ENCODE results near the gene ARL4A. TPM values are rescaled to one million over a fixed set of nuclear protein-coding genes. Genes with fewer than 3 reads are reported as not detected.
A peak's percentile ranks its signal among the peaks of the same experiment; 100 is the strongest.

ARL4A gene
- polyA plus RNA-seq (2013), result 16.3 and 16.6 TPM in 2 replicates

DNA sequence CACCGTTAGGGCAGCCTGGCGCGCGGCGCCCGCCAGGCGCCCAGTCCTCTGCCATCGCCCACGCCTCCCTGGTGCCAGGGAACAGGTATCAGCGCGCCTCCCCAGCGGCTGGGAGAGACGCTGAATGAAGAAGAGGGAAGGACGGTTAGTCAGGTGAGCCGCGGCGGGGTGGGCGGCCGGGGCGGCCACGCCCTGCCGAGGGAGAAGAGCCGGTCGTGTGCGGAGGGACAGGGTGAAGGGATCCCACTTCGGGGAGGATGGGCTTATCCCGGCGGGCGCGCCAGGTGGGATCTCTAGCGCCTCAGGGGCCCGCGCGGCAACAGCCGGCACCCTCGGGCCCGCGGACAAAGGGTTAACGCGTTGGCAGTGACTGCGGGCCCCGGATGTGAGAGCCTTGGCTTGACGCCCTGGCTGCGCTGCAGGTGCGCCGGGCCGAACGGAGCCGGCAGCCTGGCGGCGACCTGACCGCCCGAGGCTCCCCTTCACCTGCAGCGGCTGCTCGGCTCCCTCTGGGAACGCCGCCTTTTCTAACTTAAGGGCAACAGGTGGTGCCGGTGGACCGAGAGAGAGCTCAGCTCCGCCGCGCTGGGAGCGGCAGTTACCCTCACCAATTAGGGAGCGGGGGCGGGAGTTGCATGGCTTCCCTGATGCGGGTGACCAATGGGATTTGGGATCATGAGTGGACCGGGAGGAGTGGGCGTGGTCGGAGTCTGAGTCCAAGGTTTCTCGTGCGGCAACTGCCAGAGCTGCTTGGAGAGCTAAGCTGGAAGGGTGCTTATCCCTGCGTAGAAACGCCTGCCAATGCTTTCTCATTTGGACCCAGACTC lies at the start of gene ARL4A:
Gene ARL4A, plus strand, starts transcription at position 743 of the 827 bp plus-strand sequence. CDS start 622 bp downstream, outside the sequence.
- Histone ChIP-seq H3K4me1 (ENCODE audit: control insufficient read depth in 1 of 2, insufficient read depth in 2 of 2, low read length in 2 of 2) (peaks cover 3 to 4% of the 10 kb centered on the region in 2 experiments), H2AFZ (ENCODE audit: insufficient read depth, low read length, poor library complexity) (peak within 1 kb of the TSS; percentile 89)
- no CpG with 5 or more reads among the region's 73 CpGs for WGBS (ENCODE audit: extremely low coverage, insufficient coverage, insufficient read length)

DNA sequence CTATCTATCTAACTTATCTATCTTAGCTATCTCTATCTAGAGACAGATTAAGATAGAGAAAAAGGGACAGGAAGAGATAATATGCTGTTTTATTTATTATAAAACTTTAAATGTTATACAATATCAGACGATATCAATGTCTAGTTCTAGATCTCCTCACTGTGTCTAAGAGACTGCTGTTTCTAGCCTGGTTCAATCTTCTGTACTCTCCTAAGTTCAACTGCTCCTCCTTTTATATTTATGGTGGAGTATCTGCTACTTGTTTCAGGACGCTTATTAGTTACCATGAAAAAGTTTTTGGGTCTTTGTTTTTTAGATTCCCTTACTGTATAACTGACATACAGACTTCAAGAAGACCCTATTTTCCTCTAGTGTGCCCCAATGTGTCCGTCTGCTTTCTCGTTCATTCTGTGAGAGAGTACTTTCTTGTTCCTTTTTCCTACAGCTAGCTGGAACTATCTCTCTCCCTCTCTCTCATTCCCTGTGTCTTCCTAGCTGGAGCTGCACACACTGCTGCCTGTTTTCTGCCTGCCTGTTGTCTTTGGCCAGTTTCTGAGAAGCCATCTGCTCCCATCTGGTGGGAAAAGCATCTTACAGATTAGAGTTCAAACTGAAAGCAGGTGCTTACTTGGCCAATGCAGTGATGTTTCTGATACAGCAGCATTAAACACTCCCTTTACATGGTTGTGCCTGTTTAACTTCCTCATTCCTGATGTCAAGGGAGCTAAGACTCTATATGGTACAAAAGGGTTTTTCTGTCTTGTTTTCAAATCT lies 49.4 kb upstream of the ARL4A start:
- Histone ChIP-seq H2BK5ac (ENCODE audit: low read depth, low read length, poor library complexity) (no peak overlapping the region), H4K12ac (ENCODE audit: low read depth, low read length) (no peak overlapping the region), H3K18ac (ENCODE audit: low read length) (no peak overlapping the region), H3K9me3 (ENCODE audit: insufficient read depth, low read depth, low read length) (no peaks in the 10 kb centered on the region), H3K36me3 (ENCODE audit: control insufficient read depth in 1 of 2, insufficient read depth in 2 of 2, low read length in 2 of 2) (no peaks in the 10 kb centered on the region), H2AFZ (ENCODE audit: insufficient read depth, low read length, poor library complexity) (no peak overlapping the region), H3K9ac (ENCODE audit: low read length) (no peak overlapping the region), H3K79me1 (ENCODE audit: low read length) (peaks cover 1% of the 10 kb centered on the region), H2BK120ac (ENCODE audit: insufficient read depth, low read length, poor library complexity) (no peak overlapping the region), H3K79me2 (ENCODE audit: control insufficient read depth, insufficient read depth, low read length, poor library complexity) (no peaks in the 10 kb centered on the region), H3K4me3 (ENCODE audit: low read depth, low read length) (no peak overlapping the region), H3K14ac (ENCODE audit: low read length) (no peak overlapping the region), H3K27me3 (ENCODE audit: insufficient read depth, low read length) (no peaks in the 10 kb centered on the region), H3K4me1 (ENCODE audit: control insufficient read depth in 1 of 2, insufficient read depth in 2 of 2, low read length in 2 of 2) (peaks cover 0 to 2% of the 10 kb centered on the region in 2 experiments), H4K8ac (ENCODE audit: low read depth, low read length) (no peak overlapping the region), H3K23ac (ENCODE audit: low read length) (no peak overlapping the region), H3K27ac (ENCODE audit: low read depth, low read length) (no peak overlapping the region), H3K4ac (ENCODE audit: low read depth, low read length) (no peak overlapping the region), H4K91ac (ENCODE audit: low read depth, low read length) (no peak overlapping the region), H2BK12ac (ENCODE audit: low read length) (no peak overlapping the region), H3K4me2 (ENCODE audit: low read length) (no peak overlapping the region), H2AK5ac (ENCODE audit: low read length) (no peak overlapping the region)
- DNase-seq, result no peak
- no CpG with 5 or more reads among the region's 4 CpGs for WGBS (ENCODE audit: extremely low coverage, insufficient coverage, insufficient read length)

More for the DNA sequence above, at the start of gene ARL4A:
- DNase-seq, result peak; percentile 99
- peak within 1 kb of the TSS; percentile 93 for H4K12ac ChIP-seq (ENCODE audit: low read depth, low read length)
- H3K9me3 ChIP-seq (ENCODE audit: insufficient read depth, low read depth, low read length), result no peaks in the 10 kb centered on the region
- peak within 1 kb of the TSS; percentile 29 for H2BK5ac ChIP-seq (ENCODE audit: low read depth, low read length, poor library complexity)
- H3K79me1 ChIP-seq (ENCODE audit: low read length), result peaks cover 7% of the 10 kb centered on the region
- H4K8ac ChIP-seq (ENCODE audit: low read depth, low read length), result peak within 1 kb of the TSS; percentile 93
- no peak within 1 kb of the TSS for H2AK5ac ChIP-seq (ENCODE audit: low read length)
- H3K27ac ChIP-seq (ENCODE audit: low read depth, low read length), result peak within 1 kb of the TSS; percentile 60
- no peaks in the 10 kb centered on the region for H3K36me3 ChIP-seq (ENCODE audit: control insufficient read depth in 1 of 2, insufficient read depth in 2 of 2, low read length in 2 of 2)
- peak within 1 kb of the TSS; percentile 93 for H3K4me3 ChIP-seq (ENCODE audit: low read depth, low read length)
- peak within 1 kb of the TSS; percentile 77 for H2BK120ac ChIP-seq (ENCODE audit: insufficient read depth, low read length, poor library complexity)
- peak within 1 kb of the TSS; percentile 29 for H2BK12ac ChIP-seq (ENCODE audit: low read length)
- peak within 1 kb of the TSS; percentile 92 for H3K14ac ChIP-seq (ENCODE audit: low read length)
- H3K4me2 ChIP-seq (ENCODE audit: low read length), result peak within 1 kb of the TSS; percentile 67
- peak within 1 kb of the TSS; percentile 91 for H3K18ac ChIP-seq (ENCODE audit: low read length)
- H4K91ac ChIP-seq (ENCODE audit: low read depth, low read length), result peak within 1 kb of the TSS; percentile 68
- H3K23ac ChIP-seq (ENCODE audit: low read length), result no peak within 1 kb of the TSS
- peaks cover 2% of the 10 kb centered on the region for H3K79me2 ChIP-seq (ENCODE audit: control insufficient read depth, insufficient read depth, low read length, poor library complexity)
- H3K4ac ChIP-seq (ENCODE audit: low read depth, low read length), result peak within 1 kb of the TSS; percentile 44
- H3K9ac ChIP-seq (ENCODE audit: low read length), result peak within 1 kb of the TSS; percentile 73
- H3K27me3 ChIP-seq (ENCODE audit: insufficient read depth, low read length), result no peaks in the 10 kb centered on the region

GRCh38 chr7:12638851-12639456 lies 48.5 kb upstream of the ARL4A start:
- no peak overlapping the region for H4K8ac ChIP-seq (ENCODE audit: low read depth, low read length)
- no peak overlapping the region for H2BK5ac ChIP-seq (ENCODE audit: low read depth, low read length, poor library complexity)
- H3K9ac ChIP-seq (ENCODE audit: low read length), result no peak overlapping the region
- H3K36me3 ChIP-seq (ENCODE audit: control insufficient read depth in 1 of 2, insufficient read depth in 2 of 2, low read length in 2 of 2), result no peaks in the 10 kb centered on the region
- H3K4me1 ChIP-seq (ENCODE audit: control insufficient read depth in 1 of 2, insufficient read depth in 2 of 2, low read length in 2 of 2), result peaks cover 0 to 2% of the 10 kb centered on the region in 2 experiments
- H2BK12ac ChIP-seq (ENCODE audit: low read length), result no peak overlapping the region
- WGBS (ENCODE audit: extremely low coverage, insufficient coverage, insufficient read length), result no CpG with 5 or more reads among the region's 6 CpGs
- H3K4ac ChIP-seq (ENCODE audit: low read depth, low read length), result no peak overlapping the region
- no peak overlapping the region for H4K91ac ChIP-seq (ENCODE audit: low read depth, low read length)
- no peak overlapping the region for H2BK120ac ChIP-seq (ENCODE audit: insufficient read depth, low read length, poor library complexity)
- no peaks in the 10 kb centered on the region for H3K79me2 ChIP-seq (ENCODE audit: control insufficient read depth, insufficient read depth, low read length, poor library complexity)
- no peak overlapping the region for H4K12ac ChIP-seq (ENCODE audit: low read depth, low read length)
- H3K14ac ChIP-seq (ENCODE audit: low read length), result no peak overlapping the region
- no peaks in the 10 kb centered on the region for H3K9me3 ChIP-seq (ENCODE audit: insufficient read depth, low read depth, low read length)
- no peak overlapping the region for H3K27ac ChIP-seq (ENCODE audit: low read depth, low read length)
- no peak overlapping the region for H3K23ac ChIP-seq (ENCODE audit: low read length)
- H3K27me3 ChIP-seq (ENCODE audit: insufficient read depth, low read length), result no peaks in the 10 kb centered on the region
- H2AK5ac ChIP-seq (ENCODE audit: low read length), result no peak overlapping the region
- H3K79me1 ChIP-seq (ENCODE audit: low read length), result peaks cover 1% of the 10 kb centered on the region
- no peak overlapping the region for H3K4me2 ChIP-seq (ENCODE audit: low read length)
- no peak overlapping the region for H3K18ac ChIP-seq (ENCODE audit: low read length)
- DNase-seq, result peak in 1 of 2 donors; percentile 90
- H2AFZ ChIP-seq (ENCODE audit: insufficient read depth, low read length, poor library complexity), result no peak overlapping the region
- no peak overlapping the region for H3K4me3 ChIP-seq (ENCODE audit: low read depth, low read length)

DNA sequence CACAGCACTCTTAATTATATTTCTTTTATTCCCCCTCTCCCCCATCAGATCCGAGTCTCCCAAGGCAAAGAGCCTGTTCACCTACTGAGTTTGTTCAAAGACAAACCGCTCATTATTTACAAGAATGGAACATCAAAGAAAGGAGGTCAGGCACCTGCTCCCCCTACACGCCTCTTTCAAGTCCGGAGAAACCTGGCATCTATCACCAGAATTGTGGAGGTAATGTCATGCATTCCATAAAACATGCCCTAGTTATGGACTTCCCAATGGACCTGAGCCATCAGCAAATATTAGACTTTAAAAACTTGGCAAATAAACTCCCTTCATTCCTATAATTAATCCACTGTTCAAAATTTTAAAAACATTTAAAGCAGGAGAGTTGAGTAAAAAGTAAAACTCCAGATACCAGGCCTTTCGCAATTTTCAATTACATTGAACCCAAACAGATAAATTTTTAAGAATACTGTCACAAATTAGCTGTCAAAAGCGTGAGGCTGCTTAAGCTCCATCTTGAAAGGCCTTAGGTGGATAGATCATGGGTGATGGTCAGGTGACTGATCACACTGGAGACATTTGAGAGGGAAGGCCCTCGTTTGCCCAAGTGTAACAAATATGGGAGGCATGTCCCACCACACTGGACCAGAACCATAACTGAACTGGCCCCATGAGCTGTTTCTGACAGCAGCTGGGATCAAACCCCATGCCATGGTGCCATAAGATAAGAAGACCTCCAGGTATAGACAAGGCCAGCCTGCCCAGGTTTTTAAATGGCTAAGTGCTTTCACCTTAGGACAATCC lies 46.9 kb upstream of the ARL4A start:
- Histone ChIP-seq H3K4me1 (ENCODE audit: control insufficient read depth in 1 of 2, insufficient read depth in 2 of 2, low read length in 2 of 2) (peaks cover 0 to 2% of the 10 kb centered on the region in 2 experiments), H3K4me2 (ENCODE audit: low read length) (no peak overlapping the region), H4K12ac (ENCODE audit: low read depth, low read length) (no peak overlapping the region), H3K79me2 (ENCODE audit: control insufficient read depth, insufficient read depth, low read length, poor library complexity) (no peaks in the 10 kb centered on the region), H2AK5ac (ENCODE audit: low read length) (no peak overlapping the region), H3K36me3 (ENCODE audit: control insufficient read depth in 1 of 2, insufficient read depth in 2 of 2, low read length in 2 of 2) (no peaks in the 10 kb centered on the region), H4K8ac (ENCODE audit: low read depth, low read length) (no peak overlapping the region), H3K4ac (ENCODE audit: low read depth, low read length) (no peak overlapping the region), H3K79me1 (ENCODE audit: low read length) (peaks cover 1% of the 10 kb centered on the region), H3K14ac (ENCODE audit: low read length) (no peak overlapping the region), H3K4me3 (ENCODE audit: low read depth, low read length) (no peak overlapping the region), H4K91ac (ENCODE audit: low read depth, low read length) (no peak overlapping the region), H3K18ac (ENCODE audit: low read length) (no peak overlapping the region), H3K9ac (ENCODE audit: low read length) (no peak overlapping the region), H3K9me3 (ENCODE audit: insufficient read depth, low read depth, low read length) (no peaks in the 10 kb centered on the region), H2AFZ (ENCODE audit: insufficient read depth, low read length, poor library complexity) (no peak overlapping the region), H3K23ac (ENCODE audit: low read length) (no peak overlapping the region), H2BK12ac (ENCODE audit: low read length) (no peak overlapping the region), H2BK5ac (ENCODE audit: low read depth, low read length, poor library complexity) (no peak overlapping the region), H3K27ac (ENCODE audit: low read depth, low read length) (no peak overlapping the region), H3K27me3 (ENCODE audit: insufficient read depth, low read length) (no peaks in the 10 kb centered on the region), H2BK120ac (ENCODE audit: insufficient read depth, low read length, poor library complexity) (no peak overlapping the region)
- WGBS (ENCODE audit: extremely low coverage, insufficient coverage, insufficient read length), result no CpG with 5 or more reads among the region's 7 CpGs
- DNase-seq, result no peak
